HG03196 (cell line): Measurements from ENCODE around the gene CRACDL.
"Not testable (repeated sequence)": the region's sequence is repeated elsewhere in the genome, so short reads cannot be mapped to it uniquely, and the experiment has no call there.

ENCODE experiments used
- ATAC-seq: cut with Tn5 transposase; IDR thresholded peaks from one replicate; pipeline ENCODE4 v1.9.1; 2021; ENCODE audit not compliant: unreplicated experiment

The CRACDL gene

GRCh38 chr2:98907966-98908905 lies 27.8 kb downstream of the CRACDL start:
- no peak for ATAC-seq

DNA sequence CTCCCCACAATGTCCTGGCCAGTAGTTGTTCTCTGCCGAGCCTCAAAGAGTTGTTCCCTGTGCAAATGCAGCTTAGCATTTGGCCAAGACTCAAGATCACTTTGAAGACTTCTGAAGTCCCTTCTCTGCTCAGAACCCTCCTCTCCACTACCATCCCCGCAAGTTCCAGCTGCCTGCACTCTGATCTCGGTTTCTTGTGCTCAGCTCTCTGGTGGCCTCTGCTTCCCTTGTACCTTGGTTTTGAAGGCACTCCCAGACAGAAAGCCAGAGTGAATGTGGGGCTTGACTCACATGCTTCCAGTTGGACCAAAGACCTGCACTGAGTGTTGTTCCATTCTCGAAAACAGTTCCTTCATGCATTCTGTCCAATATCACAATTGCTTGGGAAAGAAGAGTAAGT lies 28.6 kb downstream of the CRACDL start:
- no peak for ATAC-seq

DNA sequence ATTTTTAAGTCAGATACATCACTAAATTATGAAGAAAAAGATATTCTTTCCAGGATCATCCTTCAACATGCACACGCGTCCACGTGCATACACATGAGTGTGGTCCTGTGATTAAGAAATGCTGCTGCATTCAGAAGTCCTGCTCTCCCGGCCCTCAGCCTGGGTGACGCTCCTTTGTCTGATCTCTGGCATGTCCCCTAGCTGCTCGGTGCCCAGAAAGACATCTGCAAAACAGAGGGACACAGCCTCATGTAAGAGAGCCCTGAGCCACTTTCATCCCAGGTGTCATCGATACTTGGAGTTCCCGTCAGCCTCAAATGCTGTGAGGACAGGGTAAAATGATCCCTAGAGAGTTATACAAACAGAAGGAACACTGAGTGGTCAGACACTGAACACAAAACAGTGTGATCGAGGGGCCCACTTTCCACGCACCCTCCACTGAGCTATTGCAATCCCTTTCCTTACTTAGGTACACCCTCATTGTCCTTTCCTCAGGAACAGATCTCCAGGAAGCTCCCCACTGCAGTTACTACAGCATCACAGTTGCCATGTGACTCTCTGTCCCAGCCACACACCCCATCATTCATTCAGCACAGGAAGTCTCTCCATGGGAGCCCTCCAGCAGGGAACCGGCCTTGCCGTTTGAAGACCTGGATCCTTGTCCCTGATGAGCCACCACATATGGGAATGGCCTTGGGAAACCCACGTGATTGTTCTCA lies 32.1 kb downstream of the CRACDL start:
- ATAC-seq: no peak

DNA sequence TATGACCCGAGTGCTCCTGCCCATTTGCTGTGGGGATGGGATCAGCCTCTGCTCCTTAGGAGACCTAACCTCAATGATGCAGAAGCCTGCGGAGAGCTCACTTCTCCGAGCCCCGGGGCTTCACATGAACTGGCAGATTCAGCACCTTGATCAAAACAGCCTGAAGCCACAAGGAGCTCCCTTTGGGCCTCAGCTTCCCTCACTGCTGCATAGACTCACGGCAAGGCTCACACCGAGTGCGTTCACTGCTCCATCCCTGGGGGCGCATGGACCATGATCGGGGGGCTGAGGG lies 33.0 kb downstream of the CRACDL start:
- ATAC-seq: no peak

GRCh38 chr2:98902209-98903063 lies 33.6 kb downstream of the CRACDL start:
- no peak for ATAC-seq

- no peak for ATAC-seq
Measured at GRCh38 chr2:98901702-98902101, 34.3 kb downstream of the CRACDL start.

DNA sequence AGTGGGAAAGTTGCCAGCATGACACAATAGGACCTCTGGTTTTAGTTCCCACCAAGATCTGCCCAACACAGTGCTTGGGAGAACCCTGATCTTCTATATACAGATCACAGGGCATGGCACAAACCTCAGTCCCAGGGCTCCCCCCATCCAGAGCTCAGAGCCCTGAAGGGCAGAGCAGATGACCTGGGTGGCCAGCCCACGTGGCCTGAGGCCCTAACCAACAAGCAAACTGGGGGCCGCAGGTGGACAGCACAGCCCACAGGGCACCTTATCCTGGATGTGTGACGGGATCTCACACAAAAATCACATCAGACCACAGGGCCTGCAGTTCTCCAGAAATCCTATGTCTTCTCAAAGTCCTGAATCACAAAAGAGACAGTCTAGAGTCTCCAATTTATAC lies 34.7 kb downstream of the CRACDL start:
- ATAC-seq: no peak

DNA sequence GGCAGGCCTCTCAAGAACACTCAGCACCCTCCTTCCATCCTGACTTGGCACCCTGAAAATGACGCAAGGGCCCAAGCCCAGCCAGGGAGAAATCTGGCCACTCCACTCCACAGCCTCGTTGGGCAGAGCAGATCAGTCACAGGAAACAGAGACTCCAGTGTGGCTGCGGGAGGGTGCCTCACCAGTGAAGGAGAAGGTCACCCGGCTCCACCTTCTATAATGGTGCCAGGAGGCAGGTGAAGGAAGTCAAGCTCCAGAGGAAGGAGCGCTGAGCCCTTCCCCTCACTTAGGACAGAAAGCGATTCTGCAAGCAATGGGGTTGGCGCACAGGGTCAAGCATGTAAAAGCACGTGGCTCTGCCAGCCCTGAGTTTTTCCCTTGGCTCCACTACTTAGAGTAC lies 35.3 kb downstream of the CRACDL start:
- ATAC-seq: no peak

- ATAC-seq: not testable (repeated sequence)
Measured at GRCh38 chr2:98899703-98900078, 36.3 kb downstream of the CRACDL start.

GRCh38 chr2:98899041-98899702 lies 36.9 kb downstream of the CRACDL start:
- ATAC-seq: no peak

- ATAC-seq: no peak
Measured at GRCh38 chr2:98898423-98898841, 37.6 kb downstream of the CRACDL start.

DNA sequence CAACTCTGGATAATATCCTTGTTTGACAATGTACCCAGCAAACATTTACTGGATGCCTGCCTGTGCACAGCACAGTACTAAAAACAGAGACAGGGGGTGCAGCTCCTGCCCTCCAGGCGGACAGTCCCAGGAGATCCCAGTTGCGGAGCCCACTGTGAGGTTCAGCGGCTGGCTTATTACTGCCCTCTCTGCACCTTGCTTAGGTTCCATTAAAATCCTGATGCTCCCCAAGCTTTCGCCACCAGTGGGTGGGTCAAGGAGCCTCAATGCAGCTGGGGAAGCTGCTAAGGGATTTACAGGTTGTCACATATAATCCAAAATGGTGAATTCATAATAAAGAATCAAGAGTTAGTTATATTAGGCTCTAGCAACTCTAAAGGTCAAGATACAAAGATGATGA lies 38.3 kb downstream of the CRACDL start:
- ATAC-seq: no peak

- ATAC-seq: no peak
Measured at GRCh38 chr2:98896944-98897343, 39.1 kb downstream of the CRACDL start.

DNA sequence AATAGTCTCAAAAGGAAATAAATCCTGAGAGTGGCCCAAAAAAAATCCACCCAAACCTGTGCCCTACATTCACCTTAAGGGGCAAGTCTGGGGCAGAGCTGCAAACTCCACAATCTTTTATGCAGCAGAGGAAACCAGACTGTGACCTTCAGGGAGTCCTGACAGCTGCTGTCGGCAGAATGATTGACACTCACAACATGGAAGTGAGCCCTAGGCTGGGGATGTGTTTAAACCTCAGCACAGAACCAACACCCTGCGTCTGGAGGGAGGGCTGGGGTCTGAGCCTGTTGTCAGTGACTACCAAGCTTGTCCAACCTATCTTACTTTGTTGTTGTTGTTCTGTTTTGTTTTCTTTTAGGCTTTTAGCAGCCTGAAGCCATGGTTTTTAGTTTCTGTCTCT lies 39.6 kb downstream of the CRACDL start:
- no peak for ATAC-seq

DNA sequence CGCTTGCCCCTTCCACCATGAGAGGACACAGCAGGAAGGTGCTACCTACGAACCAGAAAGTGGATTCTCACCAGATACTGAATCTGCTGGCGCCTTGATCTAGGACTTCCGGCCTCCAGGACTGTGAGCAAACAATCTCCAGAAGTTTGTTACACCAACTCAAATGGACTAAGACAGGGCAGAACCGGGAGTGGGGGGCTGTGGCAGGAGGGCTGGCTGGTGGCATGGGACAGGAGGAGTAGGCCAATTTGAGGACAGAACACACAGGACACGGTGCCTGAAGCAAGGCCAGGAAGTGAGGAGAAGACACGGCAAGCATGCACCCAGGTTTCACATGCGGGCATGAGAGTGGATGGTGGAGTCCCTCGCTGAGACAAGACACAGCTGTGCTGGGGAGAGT lies 40.1 kb downstream of the CRACDL start:
- ATAC-seq: no peak

DNA sequence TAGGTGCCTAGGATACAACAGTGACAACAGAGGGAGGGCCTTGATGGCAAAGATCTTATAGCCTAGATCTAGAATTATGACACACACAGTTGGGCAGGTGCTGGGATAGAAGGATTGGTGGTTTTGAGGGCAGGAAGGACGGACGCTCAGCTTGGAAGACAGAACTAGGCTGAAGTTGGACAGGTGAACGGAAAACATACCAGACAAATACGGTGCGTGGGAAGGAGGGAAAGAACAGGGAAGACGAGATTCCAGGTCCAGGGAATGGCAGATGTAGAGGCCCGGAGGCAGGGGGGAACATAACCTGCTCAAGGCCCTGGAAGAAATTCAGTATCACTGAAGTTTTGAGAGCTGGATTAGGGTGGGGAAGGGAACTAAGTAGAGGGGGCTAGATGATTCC lies 40.8 kb downstream of the CRACDL start:
- no peak for ATAC-seq

GRCh38 chr2:98894331-98895000 lies 41.6 kb downstream of the CRACDL start:
- ATAC-seq: no peak

DNA sequence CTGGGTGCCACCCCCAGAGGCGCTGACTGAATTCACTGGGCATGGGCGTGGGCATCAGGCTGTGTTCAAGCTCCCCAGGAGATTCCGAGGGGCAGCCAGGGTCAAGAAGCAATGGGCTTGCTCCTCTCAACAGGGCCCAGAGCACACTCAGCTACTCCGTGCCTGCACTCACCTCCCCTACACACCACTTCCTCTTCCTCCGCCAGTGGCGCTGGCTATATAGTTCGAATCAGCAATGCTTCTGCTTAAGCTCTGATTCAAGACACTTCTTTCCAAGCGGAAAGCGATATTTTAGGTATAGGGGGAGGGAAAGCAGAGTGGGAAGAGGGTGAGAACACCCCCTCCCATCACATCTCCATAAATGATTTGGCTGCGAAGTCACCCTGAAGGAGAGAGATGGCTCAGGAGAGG lies 42.1 kb downstream of the CRACDL start:
- ATAC-seq: no peak

DNA sequence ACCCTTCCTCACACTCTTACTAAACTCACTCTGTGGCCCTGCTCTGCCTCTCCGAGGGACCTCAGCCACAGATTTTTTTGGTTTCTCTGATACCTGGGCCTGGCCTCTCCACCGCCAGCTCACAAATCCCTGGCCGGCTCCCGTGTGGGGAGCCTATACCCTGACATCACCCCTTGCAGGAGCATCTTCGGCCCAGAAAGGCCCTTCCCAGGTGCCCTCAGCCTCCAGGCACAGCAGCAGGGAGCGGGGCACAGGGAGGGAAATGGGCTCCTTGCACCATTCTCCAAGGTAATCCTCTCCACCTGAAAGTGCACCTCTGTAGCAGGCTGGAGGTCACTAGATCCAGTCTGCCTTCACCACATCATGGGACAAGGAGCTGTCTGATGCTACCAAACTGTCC lies 43.2 kb downstream of the CRACDL start:
- ATAC-seq: no peak

- ATAC-seq: no peak
Measured at GRCh38 chr2:98891591-98891990, 44.4 kb downstream of the CRACDL start.
